SU-DHL-6 (cell line): ENCODE data around the gene CNTRL.

Source experiments
- EZH2phosphoT487 ChIP-seq: fragments of 200-600 bp; sonication (generic), shearing (Covaris generic); conservative IDR thresholded peaks from 2 replicates; pipeline ENCODE4 v1.6.1; 2018; ENCODE audit warnings: mild to moderate bottlenecking, antibody characterized with exemption, low read length, moderate library complexity, mixed read lengths
- TF ChIP-seq, protein P1 (sequence below): fragments of 200-600 bp; sonication (generic); IDR thresholded peaks from one replicate; pipeline ENCODE4 v1.5.1; 2017; ENCODE audit warnings: antibody characterized with exemption, mild to moderate bottlenecking, low read length, moderate library complexity; ENCODE audit not compliant: insufficient read depth, poor library complexity, severe bottlenecking

DNA sequence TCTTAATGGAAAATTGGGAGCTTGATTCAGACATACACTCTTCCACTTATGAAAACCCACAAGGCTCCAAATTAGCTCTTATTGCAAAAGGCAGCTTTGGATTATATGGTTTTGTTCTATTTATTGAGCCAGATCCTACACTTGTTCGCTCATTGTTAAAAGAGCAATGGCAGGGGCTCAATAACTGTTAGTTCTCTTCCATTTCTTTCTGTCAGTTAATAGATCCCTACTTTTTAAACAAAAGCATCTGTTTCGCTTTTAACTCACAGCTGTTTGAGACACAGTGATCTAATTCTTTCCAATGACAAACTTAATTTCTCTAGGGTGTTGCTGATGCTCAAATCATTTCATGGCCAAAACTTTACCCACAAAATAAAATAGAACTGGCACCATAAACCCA lies 36.4 kb upstream of the CNTRL start:
- TF ChIP-seq, protein P1, sequence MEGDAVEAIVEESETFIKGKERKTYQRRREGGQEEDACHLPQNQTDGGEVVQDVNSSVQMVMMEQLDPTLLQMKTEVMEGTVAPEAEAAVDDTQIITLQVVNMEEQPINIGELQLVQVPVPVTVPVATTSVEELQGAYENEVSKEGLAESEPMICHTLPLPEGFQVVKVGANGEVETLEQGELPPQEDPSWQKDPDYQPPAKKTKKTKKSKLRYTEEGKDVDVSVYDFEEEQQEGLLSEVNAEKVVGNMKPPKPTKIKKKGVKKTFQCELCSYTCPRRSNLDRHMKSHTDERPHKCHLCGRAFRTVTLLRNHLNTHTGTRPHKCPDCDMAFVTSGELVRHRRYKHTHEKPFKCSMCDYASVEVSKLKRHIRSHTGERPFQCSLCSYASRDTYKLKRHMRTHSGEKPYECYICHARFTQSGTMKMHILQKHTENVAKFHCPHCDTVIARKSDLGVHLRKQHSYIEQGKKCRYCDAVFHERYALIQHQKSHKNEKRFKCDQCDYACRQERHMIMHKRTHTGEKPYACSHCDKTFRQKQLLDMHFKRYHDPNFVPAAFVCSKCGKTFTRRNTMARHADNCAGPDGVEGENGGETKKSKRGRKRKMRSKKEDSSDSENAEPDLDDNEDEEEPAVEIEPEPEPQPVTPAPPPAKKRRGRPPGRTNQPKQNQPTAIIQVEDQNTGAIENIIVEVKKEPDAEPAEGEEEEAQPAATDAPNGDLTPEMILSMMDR = no peak
- TF ChIP-seq EZH2phosphoT487 = no peak
